CD14-positive monocyte (primary cell): Measurements from ENCODE around the gene ATP5PO. TPM values are rescaled to one million over a fixed set of nuclear protein-coding genes. Genes with fewer than 3 reads are reported as not detected.
"Not testable (repeated sequence)": the region's sequence is repeated elsewhere in the genome, so short reads cannot be mapped to it uniquely, and the experiment has no call there.

Experiments used
- DNase-seq, 3 donors: peaks; one replicate each; pipeline ENCODE4 v3.0.0-alpha.2; 2011 to 2022
- H2AFZ ChIP-seq: 2 replicates; pipeline ENCODE4 v1.6.0; 2012; ENCODE audit warnings: mild to moderate bottlenecking, low read depth, low read length, inconsistent platforms; ENCODE audit not compliant: insufficient read depth, poor library complexity, severe bottlenecking
- H3K27ac ChIP-seq, 2 donors: 1 replicate in 1 of 2; 2 replicates in 1 of 2; pipeline ENCODE4 v1.5.1; 2012 to 2013; ENCODE audit warnings: low read length in 2 of 2, control low read depth in 1 of 2, inconsistent platforms in 1 of 2, low read depth in 1 of 2, mild to moderate bottlenecking in 1 of 2
- H3K27me3 ChIP-seq, 2 donors: one replicate each; pipeline versions ENCODE4 v1.6.0 to v1.6.1; 2011 to 2013; ENCODE audit warnings: low read length in 2 of 2; ENCODE audit not compliant: control insufficient read depth in 2 of 2, insufficient read depth in 2 of 2
- H3K36me3 ChIP-seq, 2 donors: replicated peaks in 1 of 2; 1 replicate in 1 of 2; 2 replicates in 1 of 2; pipeline versions ENCODE4 v1.5.1 to v1.6.1; 2012 to 2013; ENCODE audit warnings: low read length in 2 of 2, control low read depth in 1 of 2, inconsistent platforms in 1 of 2, mild to moderate bottlenecking in 1 of 2; ENCODE audit not compliant: insufficient read depth in 2 of 2, control insufficient read depth in 1 of 2
- H3K4me1 ChIP-seq, 2 donors: 1 replicate in 1 of 2; 2 replicates in 1 of 2; pipeline versions ENCODE4 v1.5.1 to v1.6.1; 2012 to 2013; ENCODE audit warnings: low read length in 2 of 2, control low read depth in 1 of 2, inconsistent platforms in 1 of 2, mild to moderate bottlenecking in 1 of 2, moderate library complexity in 1 of 2; ENCODE audit not compliant: insufficient read depth in 2 of 2, control insufficient read depth in 1 of 2
- H3K4me2 ChIP-seq: replicated peaks from 2 replicates; pipeline ENCODE3; 2012; ENCODE audit warnings: low read length, moderate library complexity, mild to moderate bottlenecking; ENCODE audit not compliant: poor library complexity, severe bottlenecking; ENCODE audit errors: extremely low read depth
- H3K4me3 ChIP-seq, 3 experiments: fragments of 200-600 bp in 1 of 3; sonication (generic) in 1 of 3; replicated peaks in 1 of 3; 1 replicate in 2 of 3; 2 replicates in 1 of 3; pipeline ENCODE4 v1.5.1; 2011 to 2013; ENCODE audit warnings: low read length in 3 of 3, mild to moderate bottlenecking in 3 of 3, control low read depth in 2 of 3, low read depth in 2 of 3, inconsistent platforms in 1 of 3, moderate library complexity in 1 of 3
- H3K79me2 ChIP-seq: 2 replicates; pipeline ENCODE4 v1.6.0; 2012; ENCODE audit warnings: mild to moderate bottlenecking, control low read depth, inconsistent platforms, low read length, moderate library complexity; ENCODE audit not compliant: insufficient read depth
- H3K9ac ChIP-seq: 2 replicates; pipeline ENCODE4 v1.6.0; 2017; ENCODE audit warnings: low read length, mild to moderate bottlenecking; ENCODE audit not compliant: insufficient read depth, poor library complexity, severe bottlenecking
- H3K9me3 ChIP-seq, 2 donors: replicated peaks in 1 of 2; 1 replicate in 1 of 2; 2 replicates in 1 of 2; pipeline versions ENCODE4 v1.5.1 to v1.6.1; 2012 to 2013; ENCODE audit warnings: low read length in 2 of 2, control low read depth in 1 of 2; ENCODE audit not compliant: control insufficient read depth in 1 of 2, insufficient read depth in 1 of 2
- H4K20me1 ChIP-seq: 2 replicates; pipeline ENCODE4 v1.6.0; 2012; ENCODE audit warnings: mild to moderate bottlenecking, low read length, control low read depth, moderate library complexity; ENCODE audit not compliant: insufficient read depth
- H3K27ac Mint-ChIP-seq, 7 donors: one replicate each; pipeline ENCODE4 v1.8.0; 2020; ENCODE audit warnings: mild to moderate bottlenecking in 7 of 7, mixed read lengths in 7 of 7, moderate library complexity in 6 of 7, inconsistent platforms in 2 of 7
- H3K27me3 Mint-ChIP-seq, 3 donors: one replicate each; pipeline ENCODE4 v1.8.0; 2021 to 2022; ENCODE audit warnings: low read depth in 3 of 3, mild to moderate bottlenecking in 3 of 3, mixed read lengths in 3 of 3, moderate library complexity in 3 of 3, inconsistent platforms in 1 of 3
- H3K36me3 Mint-ChIP-seq, 2 donors: one replicate each; pipeline ENCODE4 v1.8.0; 2020; ENCODE audit warnings: mixed read lengths in 2 of 2, inconsistent platforms in 1 of 2, mild to moderate bottlenecking in 1 of 2
- H3K4me1 Mint-ChIP-seq: one replicate; pipeline ENCODE4 v1.8.0; 2020; ENCODE audit warnings: mild to moderate bottlenecking, mixed read lengths
- H3K4me3 Mint-ChIP-seq, 2 donors: one replicate each; pipeline ENCODE4 v1.8.0; 2020; ENCODE audit warnings: mild to moderate bottlenecking in 2 of 2, mixed read lengths in 2 of 2, moderate library complexity in 1 of 2
- H3K9me3 Mint-ChIP-seq, 7 donors: one replicate each; pipeline ENCODE4 v1.8.0; 2020 to 2022; ENCODE audit warnings: mixed read lengths in 7 of 7, mild to moderate bottlenecking in 6 of 7, moderate library complexity in 6 of 7, inconsistent platforms in 2 of 7
- WGBS: methylation state at CpG from one replicate; pipeline ENCODE4 v1.1.5; 2013; ENCODE audit warnings: missing lambda C conversion rate; ENCODE audit not compliant: insufficient coverage; 5-methylcytosine and 5-hydroxymethylcytosine counted together
- intact Hi-C, 2 donors: fragments of 100-400 bp; cut with micrococcal nuclease; formaldehyde crosslinking; loops; one replicate each; pipeline versions ENCODE4 v1.15.0 to v1.15.1; 2023
- polyA plus RNA-seq, 3 donors: library from polyadenylated mRNA; depleted of rRNA in 1 of 3; unstranded in 2 of 3; stranded (reverse) in 1 of 3; fragments of 300-500 nt in 2 of 3; fragments of >200 nt in 1 of 3; fragmentation: Illumina TruSeq in 2 of 3; gene quantifications; 1 replicate in 2 of 3; 2 replicates in 1 of 3; pipeline ENCODE4 v1.2.3, GENCODE V29; 2012 to 2021
- TF ChIP-seq, protein P1 (sequence below): fragments of 200-600 bp; IDR thresholded peaks from one replicate; pipeline ENCODE4 v1.8.0; 2022; ENCODE audit warnings: antibody characterized with exemption, mild to moderate bottlenecking

Gene ATP5PO
- polyA plus RNA-seq, 3 donors = 153 to 397 (median 393) TPM

DNA sequence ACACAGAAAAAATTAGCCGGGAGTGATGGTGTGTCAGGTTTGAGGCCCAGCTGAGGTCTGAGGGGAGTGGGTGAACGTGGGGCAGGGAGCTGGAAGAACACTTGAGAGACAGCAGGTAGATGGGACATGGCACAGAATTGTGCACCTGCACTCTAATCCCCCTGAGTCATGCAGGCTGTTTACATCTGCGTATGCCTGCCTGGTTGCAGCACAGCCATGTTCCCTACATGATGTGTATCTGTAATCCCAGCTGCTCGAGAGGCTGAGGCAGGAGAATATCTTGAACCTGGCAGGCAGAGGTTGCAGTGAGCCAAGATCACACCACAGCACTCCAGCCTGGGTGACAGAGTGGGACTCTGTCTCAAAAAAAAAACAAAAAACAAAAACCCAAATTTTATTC is 44.8 kb downstream of the ATP5PO start:
- peaks cover 0 to 5% (median 0%) of the 10 kb centered on the region in 7 donors for H3K9me3 Mint-ChIP-seq
- peaks cover 4% of the 10 kb centered on the region for H3K4me1 Mint-ChIP-seq
- H3K36me3 ChIP-seq = no peaks in the 10 kb centered on the region
- H2AFZ ChIP-seq = no peak overlapping the region
- H3K9me3 ChIP-seq = no peaks in the 10 kb centered on the region
- no peak for DNase-seq
- intact Hi-C loops = no loop called here
- H3K36me3 Mint-ChIP-seq = no peaks in the 10 kb centered on the region
- H3K27ac ChIP-seq = no peak overlapping the region
- no peak overlapping the region for H3K4me3 Mint-ChIP-seq
- H3K4me3 ChIP-seq = no peak overlapping the region
- H3K27me3 ChIP-seq = no peaks in the 10 kb centered on the region
- no peak overlapping the region for H3K27ac Mint-ChIP-seq
- H3K4me1 ChIP-seq = no peaks in the 10 kb centered on the region
- no peaks in the 10 kb centered on the region for H3K79me2 ChIP-seq
- WGBS = 76% methylated on average over 2 of the region's 4 CpGs
- no peak overlapping the region for H3K9ac ChIP-seq
- H3K27me3 Mint-ChIP-seq = peaks cover 0 to 6% (median 2%) of the 10 kb centered on the region in 3 donors
- TF ChIP-seq, protein P1, sequence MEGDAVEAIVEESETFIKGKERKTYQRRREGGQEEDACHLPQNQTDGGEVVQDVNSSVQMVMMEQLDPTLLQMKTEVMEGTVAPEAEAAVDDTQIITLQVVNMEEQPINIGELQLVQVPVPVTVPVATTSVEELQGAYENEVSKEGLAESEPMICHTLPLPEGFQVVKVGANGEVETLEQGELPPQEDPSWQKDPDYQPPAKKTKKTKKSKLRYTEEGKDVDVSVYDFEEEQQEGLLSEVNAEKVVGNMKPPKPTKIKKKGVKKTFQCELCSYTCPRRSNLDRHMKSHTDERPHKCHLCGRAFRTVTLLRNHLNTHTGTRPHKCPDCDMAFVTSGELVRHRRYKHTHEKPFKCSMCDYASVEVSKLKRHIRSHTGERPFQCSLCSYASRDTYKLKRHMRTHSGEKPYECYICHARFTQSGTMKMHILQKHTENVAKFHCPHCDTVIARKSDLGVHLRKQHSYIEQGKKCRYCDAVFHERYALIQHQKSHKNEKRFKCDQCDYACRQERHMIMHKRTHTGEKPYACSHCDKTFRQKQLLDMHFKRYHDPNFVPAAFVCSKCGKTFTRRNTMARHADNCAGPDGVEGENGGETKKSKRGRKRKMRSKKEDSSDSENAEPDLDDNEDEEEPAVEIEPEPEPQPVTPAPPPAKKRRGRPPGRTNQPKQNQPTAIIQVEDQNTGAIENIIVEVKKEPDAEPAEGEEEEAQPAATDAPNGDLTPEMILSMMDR = no peak
- H3K4me2 ChIP-seq = no peak overlapping the region
- H4K20me1 ChIP-seq = no peaks in the 10 kb centered on the region

DNA sequence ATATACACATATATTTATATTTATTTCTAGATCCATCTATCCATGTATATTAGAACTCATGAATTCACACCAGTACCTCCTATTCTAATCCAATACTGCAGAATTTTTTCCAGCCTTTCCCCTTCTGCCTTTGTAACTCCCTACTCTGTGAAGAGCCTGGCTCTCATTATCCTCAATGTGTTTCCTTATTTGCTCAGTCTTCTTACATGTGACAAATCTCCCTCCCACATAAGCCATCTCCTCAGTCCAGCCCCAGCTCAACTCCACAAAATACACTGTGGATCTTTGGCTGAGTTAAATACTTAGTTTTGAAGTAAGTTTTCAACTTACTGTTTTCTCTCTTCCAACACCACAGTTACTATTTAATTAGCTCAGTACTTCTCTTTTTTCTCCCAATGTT is 45.7 kb downstream of the ATP5PO start:
- Mint-ChIP-seq H3K9me3 (peaks cover 0 to 4% (median 0%) of the 10 kb centered on the region in 7 donors), H3K4me3 (no peak overlapping the region), H3K27ac (no peak overlapping the region), H3K27me3 (peaks cover 0 to 6% (median 2%) of the 10 kb centered on the region in 3 donors), H3K36me3 (no peaks in the 10 kb centered on the region), H3K4me1 (peaks cover 4% of the 10 kb centered on the region)
- H3K4me2 ChIP-seq = no peak overlapping the region
- no peaks in the 10 kb centered on the region for H3K36me3 ChIP-seq
- no peaks in the 10 kb centered on the region for H3K27me3 ChIP-seq
- H3K79me2 ChIP-seq = no peaks in the 10 kb centered on the region
- DNase-seq = no peak
- H2AFZ ChIP-seq = no peak overlapping the region
- no peak overlapping the region for H3K9ac ChIP-seq
- H3K4me3 ChIP-seq = no peak overlapping the region
- TF ChIP-seq, protein P1 = no peak
- H3K27ac ChIP-seq = no peak overlapping the region
- H4K20me1 ChIP-seq = no peaks in the 10 kb centered on the region
- H3K4me1 ChIP-seq = no peaks in the 10 kb centered on the region
- H3K9me3 ChIP-seq = no peaks in the 10 kb centered on the region
- intact Hi-C loops = no loop called here

DNA sequence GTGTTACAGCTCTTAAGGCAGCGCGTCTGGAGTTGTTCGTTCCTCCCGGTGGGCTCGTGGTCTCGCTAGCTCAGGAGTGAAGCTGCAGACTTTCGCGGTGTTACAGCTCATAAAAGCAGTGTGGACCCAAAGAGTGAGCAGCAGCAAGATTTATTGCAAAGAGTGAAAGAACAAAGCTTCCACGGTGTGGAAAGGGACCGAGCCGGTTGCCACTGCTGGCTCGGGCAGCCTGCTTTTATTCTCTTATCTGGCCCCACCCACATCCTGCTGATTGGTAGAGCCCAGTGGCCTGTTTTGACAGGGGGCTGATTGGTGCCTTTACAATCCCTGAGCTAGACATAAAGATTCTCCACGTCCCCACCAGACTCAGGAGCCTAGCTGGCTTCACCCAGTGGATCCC is 47.7 kb downstream of the ATP5PO start:
- H3K4me1 ChIP-seq, H3K4me2 ChIP-seq, intact Hi-C loops, H2AFZ ChIP-seq, H4K20me1 ChIP-seq, H3K4me1 Mint-ChIP-seq, DNase-seq, H3K9ac ChIP-seq, H3K36me3 ChIP-seq, H3K27me3 ChIP-seq, H3K9me3 ChIP-seq, H3K36me3 Mint-ChIP-seq, H3K27ac ChIP-seq, H3K27me3 Mint-ChIP-seq, H3K27ac Mint-ChIP-seq, H3K9me3 Mint-ChIP-seq, H3K79me2 ChIP-seq, H3K4me3 ChIP-seq: not testable (repeated sequence)
- 43% methylated on average over 8 of the region's 13 CpGs for WGBS
- peak overlapping the region; percentile 59 to 80 for H3K4me3 Mint-ChIP-seq
